GM23338 (cell line): ENCODE measurements around the gene C9orf85. TPM values are rescaled to one million over a fixed set of nuclear protein-coding genes. Genes with fewer than 3 reads are reported as not detected.
A peak's percentile ranks its signal among the peaks of the same experiment; 100 is the strongest.
"Not testable (repeated sequence)": the region's sequence is repeated elsewhere in the genome, so short reads cannot be mapped to it uniquely, and the experiment has no call there.

Experiments
- ATAC-seq: fragments of 200-7000 bp; cut with Tn5 transposase; 3 replicates; pipeline ENCODE4 v1.9.1; 2020
- DNase-seq: peaks from one replicate; pipeline ENCODE4 v3.0.0-alpha.2; 2015; ENCODE audit warnings: low spot score
- H2AFZ ChIP-seq: fragments of 200-600 bp; sonication (generic); 2 replicates; pipeline ENCODE4 v1.8.0; 2016; ENCODE audit warnings: antibody characterized with exemption, mild to moderate bottlenecking, moderate library complexity
- H3F3A ChIP-seq: fragments of 200-600 bp; sonication (generic); replicated peaks from 2 replicates; pipeline ENCODE4 v1.8.0; 2017; ENCODE audit warnings: antibody characterized with exemption, mixed run types, low read depth
- H3K27ac ChIP-seq: fragments of 200-600 bp; sonication (generic); 2 replicates; pipeline ENCODE4 v1.6.1; 2016; ENCODE audit warnings: low read depth
- H3K27me3 ChIP-seq: fragments of 200-600 bp; sonication (generic); 2 replicates; pipeline ENCODE4 v1.8.0; 2016; ENCODE audit warnings: mild to moderate bottlenecking, mixed run types, moderate library complexity; ENCODE audit not compliant: insufficient read depth
- H3K36me3 ChIP-seq: fragments of 200-600 bp; sonication (generic); 2 replicates; pipeline ENCODE4 v1.8.0; 2016; ENCODE audit warnings: mild to moderate bottlenecking; ENCODE audit not compliant: insufficient read depth
- H3K4me1 ChIP-seq: fragments of 200-600 bp; sonication (generic); 2 replicates; pipeline ENCODE4 v1.8.0; 2016; ENCODE audit warnings: mild to moderate bottlenecking, moderate library complexity; ENCODE audit not compliant: insufficient read depth
- H3K4me2 ChIP-seq: fragments of 200-600 bp; sonication (generic); 2 replicates; pipeline ENCODE4 v1.7.1; 2017; ENCODE audit warnings: mixed run types
- H3K4me3 ChIP-seq: fragments of 200-600 bp; sonication (generic); 2 replicates; pipeline ENCODE4 v1.6.1; 2016; ENCODE audit warnings: mixed run types
- H3K79me2 ChIP-seq: fragments of 200-600 bp; sonication (generic); replicated peaks from 2 replicates; pipeline ENCODE4 v1.8.0; 2017; ENCODE audit warnings: mild to moderate bottlenecking; ENCODE audit not compliant: insufficient read depth
- H3K9me2 ChIP-seq: fragments of 200-600 bp; sonication (generic); 2 replicates; pipeline ENCODE4 v1.8.0; 2017; ENCODE audit not compliant: insufficient read depth
- H4K20me1 ChIP-seq: fragments of 200-600 bp; sonication (generic); replicated peaks from 2 replicates; pipeline ENCODE4 v1.8.0; 2017; ENCODE audit warnings: mild to moderate bottlenecking; ENCODE audit not compliant: insufficient read depth
- H3K27ac Mint-ChIP-seq: 2 replicates; pipeline ENCODE4 v1.8.0; 2020; ENCODE audit warnings: inconsistent platforms, mild to moderate bottlenecking, moderate library complexity, mixed read lengths
- H3K27me3 Mint-ChIP-seq: 3 replicates; pipeline ENCODE4 v1.8.0; 2022; ENCODE audit warnings: low read depth, mild to moderate bottlenecking, moderate library complexity, mixed read lengths, inconsistent platforms; ENCODE audit not compliant: insufficient read depth, poor library complexity
- H3K36me3 Mint-ChIP-seq: 3 replicates; pipeline ENCODE4 v1.8.0; 2021; ENCODE audit warnings: low read depth, mild to moderate bottlenecking, inconsistent platforms, moderate library complexity, mixed read lengths
- H3K4me1 Mint-ChIP-seq: 3 replicates; pipeline ENCODE4 v1.8.0; 2020; ENCODE audit warnings: mild to moderate bottlenecking, inconsistent platforms, mixed read lengths
- H3K4me3 Mint-ChIP-seq: 3 replicates; pipeline ENCODE4 v1.8.0; 2021; ENCODE audit warnings: moderate library complexity, mild to moderate bottlenecking, inconsistent platforms, mixed read lengths
- H3K9me3 Mint-ChIP-seq: 3 replicates; pipeline ENCODE4 v1.8.0; 2020; ENCODE audit warnings: moderate library complexity, mild to moderate bottlenecking, inconsistent platforms, mixed read lengths
- CREB1 ChIP-seq: fragments of 250-450 bp; sonication (Bioruptor Pico); IDR thresholded peaks from 2 replicates; pipeline ENCODE4 v1.5.0; 2020; ENCODE audit warnings: low read depth, mild to moderate bottlenecking, moderate library complexity
- CTCF ChIP-seq, 2 experiments: fragments of 200-600 bp in 1 of 2; sonication (generic) in 1 of 2; conservative IDR thresholded peaks; 2 replicates each; pipeline versions ENCODE4 v1.5.1 to v1.6.1; 2016 to 2017; ENCODE audit warnings: antibody characterized with exemption in 2 of 2, low read depth in 2 of 2, mild to moderate bottlenecking in 2 of 2, moderate library complexity in 1 of 2
- ETS1 ChIP-seq: IDR thresholded peaks from 2 replicates; pipeline ENCODE4 v1.6.1; 2016; ENCODE audit warnings: antibody characterized with exemption
- EZH2 ChIP-seq: fragments of 200-600 bp; sonication (generic); IDR thresholded peaks from one replicate; pipeline ENCODE4 v1.8.0; 2017; ENCODE audit warnings: antibody characterized with exemption, mild to moderate bottlenecking, low read depth; ENCODE audit not compliant: unreplicated experiment
- EZH2phosphoT487 ChIP-seq: fragments of 200-600 bp; sonication (generic); IDR thresholded peaks from one replicate; pipeline ENCODE4 v1.8.1; 2018; ENCODE audit warnings: antibody characterized with exemption; ENCODE audit not compliant: unreplicated experiment
- JUNB ChIP-seq: IDR thresholded peaks from one replicate; pipeline ENCODE4 v1.6.1; 2016; ENCODE audit warnings: antibody characterized with exemption; ENCODE audit not compliant: unreplicated experiment
- NANOG ChIP-seq: IDR thresholded peaks from 2 replicates; pipeline ENCODE4 v1.6.1; 2016; ENCODE audit warnings: antibody characterized with exemption, borderline replicate concordance
- POLR2AphosphoS5 ChIP-seq: IDR thresholded peaks from 2 replicates; pipeline ENCODE4 v1.6.1; 2016; ENCODE audit warnings: antibody characterized with exemption, low read depth
- STAT1 ChIP-seq: IDR thresholded peaks from one replicate; pipeline ENCODE4 v1.6.1; 2016; ENCODE audit warnings: antibody characterized with exemption; ENCODE audit not compliant: unreplicated experiment
- ZNF114 ChIP-seq: fragments of 250-450 bp; sonication (Bioruptor Pico); IDR thresholded peaks from 2 replicates; pipeline ENCODE4 v1.5.0; 2020; ENCODE audit warnings: mild to moderate bottlenecking, moderate library complexity
- ZNF331 ChIP-seq: fragments of 250-450 bp; sonication (Bioruptor Pico); IDR thresholded peaks from 2 replicates; pipeline ENCODE4 v1.5.0; 2020; ENCODE audit warnings: low read depth, mild to moderate bottlenecking, moderate library complexity
- ZNF462 ChIP-seq: fragments of 250-450 bp; sonication (Bioruptor Pico); IDR thresholded peaks from 2 replicates; pipeline ENCODE4 v1.5.0; 2020; ENCODE audit warnings: mild to moderate bottlenecking, moderate library complexity
- polyA plus RNA-seq: library from polyadenylated mRNA; unstranded; fragments of >200 nt; fragmentation: Nextera tagmentation; extraction: Ambion mirVana; gene quantifications from 2 replicates; pipeline ENCODE4 v1.2.1, GENCODE V29; 2016
- total RNA-seq: library from RNA; depleted of rRNA; stranded (reverse); fragments of >200 nt; shearing (Covaris generic); gene quantifications from 2 replicates; pipeline ENCODE4 v1.2.3, GENCODE V29; 2014

The C9orf85 gene
- total and polyA plus RNA-seq, 2 experiments from 2014 or later, result 10.3 to 20.8 TPM

GRCh38 chr9:71963471-71963996 lies 52.1 kb downstream of the C9orf85 start:
- H3K4me3 ChIP-seq, H3K4me2 ChIP-seq, H3F3A ChIP-seq, H2AFZ ChIP-seq, H3K27ac ChIP-seq, H3K27ac Mint-ChIP-seq, H3K27me3 Mint-ChIP-seq, H3K27me3 ChIP-seq, H3K36me3 ChIP-seq, H3K4me3 Mint-ChIP-seq, DNase-seq, ATAC-seq, H4K20me1 ChIP-seq, H3K9me2 ChIP-seq: not testable (repeated sequence)
- peaks cover 22% of the 10 kb centered on the region for H3K4me1 ChIP-seq
- Mint-ChIP-seq H3K36me3 (peaks cover 39% of the 10 kb centered on the region), H3K9me3 (peaks cover 14% of the 10 kb centered on the region), H3K4me1 (peaks cover 37% of the 10 kb centered on the region)
- peaks cover 11% of the 10 kb centered on the region for H3K79me2 ChIP-seq

- H3K4me3 ChIP-seq, result no peak overlapping the region
- H3K36me3 ChIP-seq, result peaks cover 13% of the 10 kb centered on the region; the same call in 1 of the 2 replicates
- ATAC-seq (no peak), DNase-seq (no peak)
- no peaks in the 10 kb centered on the region for H3K27me3 ChIP-seq
- no peaks in the 10 kb centered on the region for H3F3A ChIP-seq
- Mint-ChIP-seq H3K36me3 (peaks cover 56% of the 10 kb centered on the region), H3K4me1 (peaks cover 35% of the 10 kb centered on the region), H3K4me3 (no peak overlapping the region), H3K27ac (peak overlapping the region; percentile 50; the same call in 1 of the 2 replicates), H3K27me3 (peaks cover 4% of the 10 kb centered on the region), H3K9me3 (peaks cover 31% of the 10 kb centered on the region)
- H3K79me2 ChIP-seq, result peaks cover 30% of the 10 kb centered on the region
- 0 out of 2 replicates have a peak overlapping the region, but pooled peaks have one; percentile 56 for H3K4me2 ChIP-seq
- no peak overlapping the region for H2AFZ ChIP-seq
- H4K20me1 ChIP-seq, result no peaks in the 10 kb centered on the region
- peaks cover 22% of the 10 kb centered on the region for H3K4me1 ChIP-seq
- no peaks in the 10 kb centered on the region for H3K9me2 ChIP-seq
- H3K27ac ChIP-seq, result peak overlapping the region; percentile 94; the same call in 1 of the 2 replicates
- no peak for TF ChIP-seq CREB1
- TF ChIP-seq ETS1, result no peak
- no peak for TF ChIP-seq EZH2phosphoT487
- no peak for TF ChIP-seq JUNB
- TF ChIP-seq ZNF114 (CRISPR knock-in tag), result no peak
- TF ChIP-seq ZNF331 (CRISPR knock-in tag), result no peak
- no peak for TF ChIP-seq POLR2AphosphoS5
- TF ChIP-seq ZNF462, result no peak
- TF ChIP-seq CTCF (conservative IDR thresholded peaks at IDR 0.05; ENCODE audit: low read depth in 2 of 2), result no peak
- TF ChIP-seq EZH2, result no peak
- TF ChIP-seq STAT1, result no peak
- TF ChIP-seq NANOG, result no peak
These were observed 54.0 kb downstream of the C9orf85 start for GRCh38 chr9:71965403-71965802.
